GM12878 (cell line): ENCODE results near the gene COQ9. TPM values are rescaled to one million over a fixed set of nuclear protein-coding genes. Genes with fewer than 3 reads are reported as not detected.

Experiments
- FOS ChIP-seq: IDR thresholded peaks from 3 replicates; pipeline ENCODE4 v1.6.1; 2011; ENCODE audit warnings: borderline replicate concordance; ENCODE audit not compliant: insufficient read length; ENCODE audit errors: extremely low read depth
- KLF5 ChIP-seq: fragments of 450-650 bp; IDR thresholded peaks from 2 replicates; pipeline ENCODE4 v1.6.1; 2014; ENCODE audit warnings: mild to moderate bottlenecking; ENCODE audit not compliant: partially characterized antibody
- MYC ChIP-seq: IDR thresholded peaks from 2 replicates; pipeline ENCODE4 v1.6.1; 2011; ENCODE audit warnings: mild to moderate bottlenecking, low read length, moderate library complexity, inconsistent platforms; ENCODE audit not compliant: insufficient read depth, insufficient replicate concordance, insufficient read length, severe bottlenecking
- POLR2A ChIP-seq: IDR thresholded peaks from 2 replicates; pipeline ENCODE4 v1.6.1; 2011; ENCODE audit warnings: low read depth, mild to moderate bottlenecking, low read length
- RB1 ChIP-seq: fragments of 450-650 bp; formaldehyde crosslinking; IDR thresholded peaks from 2 replicates; pipeline ENCODE4 v1.6.1; 2017; ENCODE audit warnings: mild to moderate bottlenecking, borderline replicate concordance
- SMAD1 ChIP-seq: fragments of 450-650 bp; IDR thresholded peaks from 2 replicates; pipeline ENCODE4 v1.6.1; 2018; ENCODE audit warnings: mild to moderate bottlenecking, low read depth; ENCODE audit not compliant: partially characterized antibody
- SPI1 ChIP-seq: IDR thresholded peaks from 2 replicates; pipeline ENCODE4 v1.6.1; 2011; ENCODE audit warnings: low read depth, mild to moderate bottlenecking, low read length, moderate library complexity, borderline replicate concordance; ENCODE audit not compliant: insufficient read depth
- SRF ChIP-seq, 2 experiments: IDR thresholded peaks; 2 replicates each; pipeline ENCODE4 v1.6.1; 2011; ENCODE audit warnings: low read depth in 2 of 2, low read length in 2 of 2, mild to moderate bottlenecking in 1 of 2, moderate library complexity in 1 of 2
- TARDBP ChIP-seq: IDR thresholded peaks from 2 replicates; pipeline ENCODE4 v1.6.1; 2016; ENCODE audit warnings: borderline replicate concordance
- TCF3 ChIP-seq: IDR thresholded peaks from 2 replicates; pipeline ENCODE4 v1.6.1; 2012; ENCODE audit warnings: low read depth, mild to moderate bottlenecking, low read length, borderline replicate concordance; ENCODE audit not compliant: insufficient read depth
- polyA plus RNA-seq, 11 experiments: library from polyadenylated mRNA; depleted of rRNA in 4 of 11; unstranded in 6 of 11; stranded (reverse) in 5 of 11; fragments of >200 nt; fragmentation: Nextera tagmentation in 4 of 11; fragmentation: Illumina TruSeq in 1 of 11; extraction: Ambion mirVana in 4 of 11; extraction: Trizol in 1 of 11; gene quantifications; 1 replicate in 1 of 11; 2 replicates in 10 of 11; pipeline versions ENCODE4 v1.2.1 to v1.2.3, GENCODE V29; 2011 to 2016; ENCODE audit warnings: inconsistent platforms in 2 of 11, missing spikeins in 2 of 11, low read depth in 1 of 11
- total RNA-seq, 4 experiments: library from RNA; depleted of rRNA in 3 of 4; stranded (reverse); fragments of >200 nt in 3 of 4; fragmentation: Illumina TruSeq in 1 of 4; extraction: Trizol in 1 of 4; gene quantifications; 2 replicates each; pipeline versions ENCODE4 v1.2.1 to v1.2.3, GENCODE V29; 2013 to 2021
- TF ChIP-seq, protein P1 (sequence below): fragments of 450-650 bp; IDR thresholded peaks from 2 replicates; pipeline ENCODE4 v1.6.1; 2017; ENCODE audit warnings: mild to moderate bottlenecking, moderate library complexity
- TF ChIP-seq, protein P2 (sequence below): IDR thresholded peaks from 2 replicates; pipeline ENCODE4 v1.6.1; 2012; ENCODE audit warnings: improper control_type of control experiment, low read depth, low read length; ENCODE audit not compliant: insufficient replicate concordance

COQ9 gene
- total and polyA plus RNA-seq, 10 of the 15 experiments (the other 5 are each of a cell fraction or from before 2014, with no cell fraction given) = 24.1 to 79.7 (median 50.1) TPM

DNA sequence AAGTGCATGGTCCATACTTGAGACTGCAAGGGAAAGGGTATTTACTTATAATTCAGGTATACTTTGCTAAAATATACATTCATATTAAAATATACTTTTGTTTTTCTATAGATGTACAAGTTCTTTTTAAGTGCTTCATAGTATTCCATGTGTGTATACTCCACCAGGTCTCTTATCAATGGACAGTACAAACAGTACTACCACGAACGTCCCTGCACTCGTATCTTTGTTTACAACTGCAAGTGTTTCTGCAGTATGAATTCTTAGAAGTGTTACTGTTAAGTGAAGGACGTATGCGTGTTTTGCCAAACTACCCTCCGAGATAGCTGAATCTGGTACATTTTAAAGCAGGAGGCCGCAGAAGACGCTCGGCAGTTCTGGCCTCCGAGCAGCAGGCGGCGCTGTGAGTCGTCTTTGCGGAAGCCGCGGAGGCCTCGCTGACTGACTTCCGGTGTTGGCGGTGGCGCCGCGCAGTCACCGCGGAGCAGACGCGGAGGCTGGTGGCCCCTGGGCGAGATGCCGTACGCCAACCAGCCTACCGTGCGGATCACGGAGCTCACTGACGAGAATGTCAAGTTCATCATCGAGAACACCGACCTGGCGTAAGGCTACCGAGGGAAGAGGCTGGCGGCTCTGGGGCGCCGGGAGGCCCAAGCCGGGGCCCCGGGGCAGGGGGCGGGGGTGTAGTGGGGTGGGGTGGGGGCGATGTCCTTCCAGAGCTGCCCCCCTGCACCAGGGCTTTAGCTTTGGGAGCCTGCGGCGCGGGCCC lies 15.1 kb downstream of the COQ9 start, which contains the start of gene POLR2C (continued):
- no peak for TF ChIP-seq FOS
- peak; percentile 25 for TF ChIP-seq SMAD1
- peak; percentile 100 for TF ChIP-seq POLR2A
- TF ChIP-seq KLF5 = no peak
- peak; percentile 59; the same call in 1 of the 2 replicates for TF ChIP-seq RB1
- TF ChIP-seq, protein P1, sequence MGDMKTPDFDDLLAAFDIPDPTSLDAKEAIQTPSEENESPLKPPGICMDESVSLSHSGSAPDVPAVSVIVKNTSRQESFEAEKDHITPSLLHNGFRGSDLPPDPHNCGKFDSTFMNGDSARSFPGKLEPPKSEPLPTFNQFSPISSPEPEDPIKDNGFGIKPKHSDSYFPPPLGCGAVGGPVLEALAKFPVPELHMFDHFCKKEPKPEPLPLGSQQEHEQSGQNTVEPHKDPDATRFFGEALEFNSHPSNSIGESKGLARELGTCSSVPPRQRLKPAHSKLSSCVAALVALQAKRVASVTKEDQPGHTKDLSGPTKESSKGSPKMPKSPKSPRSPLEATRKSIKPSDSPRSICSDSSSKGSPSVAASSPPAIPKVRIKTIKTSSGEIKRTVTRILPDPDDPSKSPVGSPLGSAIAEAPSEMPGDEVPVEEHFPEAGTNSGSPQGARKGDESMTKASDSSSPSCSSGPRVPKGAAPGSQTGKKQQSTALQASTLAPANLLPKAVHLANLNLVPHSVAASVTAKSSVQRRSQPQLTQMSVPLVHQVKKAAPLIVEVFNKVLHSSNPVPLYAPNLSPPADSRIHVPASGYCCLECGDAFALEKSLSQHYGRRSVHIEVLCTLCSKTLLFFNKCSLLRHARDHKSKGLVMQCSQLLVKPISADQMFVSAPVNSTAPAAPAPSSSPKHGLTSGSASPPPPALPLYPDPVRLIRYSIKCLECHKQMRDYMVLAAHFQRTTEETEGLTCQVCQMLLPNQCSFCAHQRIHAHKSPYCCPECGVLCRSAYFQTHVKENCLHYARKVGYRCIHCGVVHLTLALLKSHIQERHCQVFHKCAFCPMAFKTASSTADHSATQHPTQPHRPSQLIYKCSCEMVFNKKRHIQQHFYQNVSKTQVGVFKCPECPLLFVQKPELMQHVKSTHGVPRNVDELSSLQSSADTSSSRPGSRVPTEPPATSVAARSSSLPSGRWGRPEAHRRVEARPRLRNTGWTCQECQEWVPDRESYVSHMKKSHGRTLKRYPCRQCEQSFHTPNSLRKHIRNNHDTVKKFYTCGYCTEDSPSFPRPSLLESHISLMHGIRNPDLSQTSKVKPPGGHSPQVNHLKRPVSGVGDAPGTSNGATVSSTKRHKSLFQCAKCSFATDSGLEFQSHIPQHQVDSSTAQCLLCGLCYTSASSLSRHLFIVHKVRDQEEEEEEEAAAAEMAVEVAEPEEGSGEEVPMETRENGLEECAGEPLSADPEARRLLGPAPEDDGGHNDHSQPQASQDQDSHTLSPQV = peak; percentile 74; the same call in 1 of the 2 replicates
- TF ChIP-seq TARDBP = 0 out of 2 replicates have a peak, but pooled peaks have one; percentile 19
- peak; percentile 47; the same call in 1 of the 2 replicates for TF ChIP-seq TCF3
- no peak for TF ChIP-seq MYC
- 0 out of 4 replicates have a peak, but pooled peaks of 1 of the 2 experiments have one; percentile 23 for TF ChIP-seq SRF (IDR thresholded peaks at IDR 0.05; ENCODE audit: low read depth in 2 of 2, low read length in 2 of 2)
- TF ChIP-seq, protein P2, sequence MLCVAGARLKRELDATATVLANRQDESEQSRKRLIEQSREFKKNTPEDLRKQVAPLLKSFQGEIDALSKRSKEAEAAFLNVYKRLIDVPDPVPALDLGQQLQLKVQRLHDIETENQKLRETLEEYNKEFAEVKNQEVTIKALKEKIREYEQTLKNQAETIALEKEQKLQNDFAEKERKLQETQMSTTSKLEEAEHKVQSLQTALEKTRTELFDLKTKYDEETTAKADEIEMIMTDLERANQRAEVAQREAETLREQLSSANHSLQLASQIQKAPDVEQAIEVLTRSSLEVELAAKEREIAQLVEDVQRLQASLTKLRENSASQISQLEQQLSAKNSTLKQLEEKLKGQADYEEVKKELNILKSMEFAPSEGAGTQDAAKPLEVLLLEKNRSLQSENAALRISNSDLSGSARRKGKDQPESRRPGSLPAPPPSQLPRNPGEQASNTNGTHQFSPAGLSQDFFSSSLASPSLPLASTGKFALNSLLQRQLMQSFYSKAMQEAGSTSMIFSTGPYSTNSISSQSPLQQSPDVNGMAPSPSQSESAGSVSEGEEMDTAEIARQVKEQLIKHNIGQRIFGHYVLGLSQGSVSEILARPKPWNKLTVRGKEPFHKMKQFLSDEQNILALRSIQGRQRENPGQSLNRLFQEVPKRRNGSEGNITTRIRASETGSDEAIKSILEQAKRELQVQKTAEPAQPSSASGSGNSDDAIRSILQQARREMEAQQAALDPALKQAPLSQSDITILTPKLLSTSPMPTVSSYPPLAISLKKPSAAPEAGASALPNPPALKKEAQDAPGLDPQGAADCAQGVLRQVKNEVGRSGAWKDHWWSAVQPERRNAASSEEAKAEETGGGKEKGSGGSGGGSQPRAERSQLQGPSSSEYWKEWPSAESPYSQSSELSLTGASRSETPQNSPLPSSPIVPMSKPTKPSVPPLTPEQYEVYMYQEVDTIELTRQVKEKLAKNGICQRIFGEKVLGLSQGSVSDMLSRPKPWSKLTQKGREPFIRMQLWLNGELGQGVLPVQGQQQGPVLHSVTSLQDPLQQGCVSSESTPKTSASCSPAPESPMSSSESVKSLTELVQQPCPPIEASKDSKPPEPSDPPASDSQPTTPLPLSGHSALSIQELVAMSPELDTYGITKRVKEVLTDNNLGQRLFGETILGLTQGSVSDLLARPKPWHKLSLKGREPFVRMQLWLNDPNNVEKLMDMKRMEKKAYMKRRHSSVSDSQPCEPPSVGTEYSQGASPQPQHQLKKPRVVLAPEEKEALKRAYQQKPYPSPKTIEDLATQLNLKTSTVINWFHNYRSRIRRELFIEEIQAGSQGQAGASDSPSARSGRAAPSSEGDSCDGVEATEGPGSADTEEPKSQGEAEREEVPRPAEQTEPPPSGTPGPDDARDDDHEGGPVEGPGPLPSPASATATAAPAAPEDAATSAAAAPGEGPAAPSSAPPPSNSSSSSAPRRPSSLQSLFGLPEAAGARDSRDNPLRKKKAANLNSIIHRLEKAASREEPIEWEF = no peak
- peak; percentile 15; the same call in 1 of the 2 replicates for TF ChIP-seq SPI1
